GM23338 (cell line): ENCODE results near the gene HOXA11. TPM values are rescaled to one million over a fixed set of nuclear protein-coding genes. Genes with fewer than 3 reads are reported as not detected.

Experiments used
- ATAC-seq: fragments of 200-7000 bp; cut with Tn5 transposase; 3 replicates; pipeline ENCODE4 v1.9.1; 2020
- DNase-seq: peaks from one replicate; pipeline ENCODE4 v3.0.0-alpha.2; 2015; ENCODE audit warnings: low spot score
- H2AFZ ChIP-seq: fragments of 200-600 bp; sonication (generic); 2 replicates; pipeline ENCODE4 v1.8.0; 2016; ENCODE audit warnings: antibody characterized with exemption, mild to moderate bottlenecking, moderate library complexity
- H3F3A ChIP-seq: fragments of 200-600 bp; sonication (generic); replicated peaks from 2 replicates; pipeline ENCODE4 v1.8.0; 2017; ENCODE audit warnings: antibody characterized with exemption, mixed run types, low read depth
- H3K27ac ChIP-seq: fragments of 200-600 bp; sonication (generic); 2 replicates; pipeline ENCODE4 v1.6.1; 2016; ENCODE audit warnings: low read depth
- H3K27me3 ChIP-seq: fragments of 200-600 bp; sonication (generic); 2 replicates; pipeline ENCODE4 v1.8.0; 2016; ENCODE audit warnings: mild to moderate bottlenecking, mixed run types, moderate library complexity; ENCODE audit not compliant: insufficient read depth
- H3K36me3 ChIP-seq: fragments of 200-600 bp; sonication (generic); 2 replicates; pipeline ENCODE4 v1.8.0; 2016; ENCODE audit warnings: mild to moderate bottlenecking; ENCODE audit not compliant: insufficient read depth
- H3K4me1 ChIP-seq: fragments of 200-600 bp; sonication (generic); 2 replicates; pipeline ENCODE4 v1.8.0; 2016; ENCODE audit warnings: mild to moderate bottlenecking, moderate library complexity; ENCODE audit not compliant: insufficient read depth
- H3K4me2 ChIP-seq: fragments of 200-600 bp; sonication (generic); 2 replicates; pipeline ENCODE4 v1.7.1; 2017; ENCODE audit warnings: mixed run types
- H3K4me3 ChIP-seq: fragments of 200-600 bp; sonication (generic); 2 replicates; pipeline ENCODE4 v1.6.1; 2016; ENCODE audit warnings: mixed run types
- H3K79me2 ChIP-seq: fragments of 200-600 bp; sonication (generic); replicated peaks from 2 replicates; pipeline ENCODE4 v1.8.0; 2017; ENCODE audit warnings: mild to moderate bottlenecking; ENCODE audit not compliant: insufficient read depth
- H3K9me2 ChIP-seq: fragments of 200-600 bp; sonication (generic); 2 replicates; pipeline ENCODE4 v1.8.0; 2017; ENCODE audit not compliant: insufficient read depth
- H4K20me1 ChIP-seq: fragments of 200-600 bp; sonication (generic); replicated peaks from 2 replicates; pipeline ENCODE4 v1.8.0; 2017; ENCODE audit warnings: mild to moderate bottlenecking; ENCODE audit not compliant: insufficient read depth
- H3K27ac Mint-ChIP-seq: 2 replicates; pipeline ENCODE4 v1.8.0; 2020; ENCODE audit warnings: inconsistent platforms, mild to moderate bottlenecking, moderate library complexity, mixed read lengths
- H3K27me3 Mint-ChIP-seq: 3 replicates; pipeline ENCODE4 v1.8.0; 2022; ENCODE audit warnings: low read depth, mild to moderate bottlenecking, moderate library complexity, mixed read lengths, inconsistent platforms; ENCODE audit not compliant: insufficient read depth, poor library complexity
- H3K36me3 Mint-ChIP-seq: 3 replicates; pipeline ENCODE4 v1.8.0; 2021; ENCODE audit warnings: low read depth, mild to moderate bottlenecking, inconsistent platforms, moderate library complexity, mixed read lengths
- H3K4me1 Mint-ChIP-seq: 3 replicates; pipeline ENCODE4 v1.8.0; 2020; ENCODE audit warnings: mild to moderate bottlenecking, inconsistent platforms, mixed read lengths
- H3K4me3 Mint-ChIP-seq: 3 replicates; pipeline ENCODE4 v1.8.0; 2021; ENCODE audit warnings: moderate library complexity, mild to moderate bottlenecking, inconsistent platforms, mixed read lengths
- H3K9me3 Mint-ChIP-seq: 3 replicates; pipeline ENCODE4 v1.8.0; 2020; ENCODE audit warnings: moderate library complexity, mild to moderate bottlenecking, inconsistent platforms, mixed read lengths
- CREB1 ChIP-seq: fragments of 250-450 bp; sonication (Bioruptor Pico); IDR thresholded peaks from 2 replicates; pipeline ENCODE4 v1.5.0; 2020; ENCODE audit warnings: low read depth, mild to moderate bottlenecking, moderate library complexity
- EZH2 ChIP-seq: fragments of 200-600 bp; sonication (generic); IDR thresholded peaks from one replicate; pipeline ENCODE4 v1.8.0; 2017; ENCODE audit warnings: antibody characterized with exemption, mild to moderate bottlenecking, low read depth; ENCODE audit not compliant: unreplicated experiment
- EZH2phosphoT487 ChIP-seq: fragments of 200-600 bp; sonication (generic); IDR thresholded peaks from one replicate; pipeline ENCODE4 v1.8.1; 2018; ENCODE audit warnings: antibody characterized with exemption; ENCODE audit not compliant: unreplicated experiment
- ZNF331 ChIP-seq: fragments of 250-450 bp; sonication (Bioruptor Pico); IDR thresholded peaks from 2 replicates; pipeline ENCODE4 v1.5.0; 2020; ENCODE audit warnings: low read depth, mild to moderate bottlenecking, moderate library complexity
- polyA plus RNA-seq: library from polyadenylated mRNA; unstranded; fragments of >200 nt; fragmentation: Nextera tagmentation; extraction: Ambion mirVana; gene quantifications from 2 replicates; pipeline ENCODE4 v1.2.1, GENCODE V29; 2016
- total RNA-seq: library from RNA; depleted of rRNA; stranded (reverse); fragments of >200 nt; shearing (Covaris generic); gene quantifications from 2 replicates; pipeline ENCODE4 v1.2.3, GENCODE V29; 2014
- TF ChIP-seq, protein P1 (sequence below): IDR thresholded peaks from 2 replicates; pipeline ENCODE4 v1.6.1; 2016; ENCODE audit warnings: antibody characterized with exemption

Gene HOXA11
- total and polyA plus RNA-seq, 2 experiments from 2014 or later = not detected

DNA sequence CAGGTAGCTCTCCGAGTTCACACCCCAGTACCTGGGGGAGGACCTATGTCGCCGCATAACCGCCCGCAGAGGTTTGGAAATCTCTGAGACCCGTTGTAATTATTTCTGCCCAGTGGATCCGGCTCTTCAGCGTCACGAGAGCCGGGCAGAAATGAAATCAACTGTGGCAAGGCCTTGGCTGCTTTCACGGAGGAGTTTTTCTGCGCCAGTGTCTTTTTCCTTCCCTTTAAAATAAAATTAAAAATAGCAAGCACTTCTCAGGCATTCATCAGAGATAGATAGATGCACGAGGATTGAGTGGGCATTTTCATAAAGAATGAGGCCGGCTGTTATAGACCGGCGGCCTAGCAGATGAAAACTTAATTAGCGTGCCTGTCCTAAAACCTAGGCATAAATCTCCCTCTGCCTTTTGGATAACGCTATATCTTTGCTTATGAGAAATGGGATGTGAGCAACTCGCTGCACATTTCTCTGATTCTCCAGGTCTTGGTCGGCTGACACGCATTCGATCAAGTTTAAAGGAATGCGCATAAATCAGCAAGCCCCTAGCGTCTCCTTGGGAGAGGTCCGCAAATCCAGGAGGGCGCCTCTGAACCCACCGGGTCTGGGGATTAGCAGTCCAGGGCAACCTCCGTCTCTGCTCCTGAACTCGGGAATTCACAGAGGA lies 8.4 kb upstream of the HOXA11 start:
- H3K36me3 ChIP-seq = no peaks in the 10 kb centered on the region
- no peaks in the 10 kb centered on the region for H3K79me2 ChIP-seq
- ATAC-seq = no peak
- peaks cover 100% of the 10 kb centered on the region for H3K27me3 ChIP-seq
- H3K4me3 ChIP-seq = no peak overlapping the region
- peaks cover 95% of the 10 kb centered on the region for H3K27me3 Mint-ChIP-seq
- no peak overlapping the region for H3K4me3 Mint-ChIP-seq
- H3K4me2 ChIP-seq = no peak overlapping the region; the same call in 1 of the 2 replicates
- TF ChIP-seq EZH2 = peak; percentile 88
- peak; percentile 94 for TF ChIP-seq EZH2phosphoT487
- no peak for TF ChIP-seq ZNF331 (CRISPR knock-in tag)
- no peaks in the 10 kb centered on the region; the same call in 2 of the 3 replicates for H3K9me3 Mint-ChIP-seq
- peak; percentile 65 for DNase-seq
- H3K4me1 Mint-ChIP-seq = peaks cover 15% of the 10 kb centered on the region
- H4K20me1 ChIP-seq = peaks cover 33% of the 10 kb centered on the region
- H3K27ac Mint-ChIP-seq = no peak overlapping the region
- no peak overlapping the region for H3K27ac ChIP-seq
- no peaks in the 10 kb centered on the region for H3K9me2 ChIP-seq
- H3K36me3 Mint-ChIP-seq = no peaks in the 10 kb centered on the region
- no peak overlapping the region for H2AFZ ChIP-seq
- peaks cover 37% of the 10 kb centered on the region for H3F3A ChIP-seq
- peaks cover 31% of the 10 kb centered on the region for H3K4me1 ChIP-seq

DNA sequence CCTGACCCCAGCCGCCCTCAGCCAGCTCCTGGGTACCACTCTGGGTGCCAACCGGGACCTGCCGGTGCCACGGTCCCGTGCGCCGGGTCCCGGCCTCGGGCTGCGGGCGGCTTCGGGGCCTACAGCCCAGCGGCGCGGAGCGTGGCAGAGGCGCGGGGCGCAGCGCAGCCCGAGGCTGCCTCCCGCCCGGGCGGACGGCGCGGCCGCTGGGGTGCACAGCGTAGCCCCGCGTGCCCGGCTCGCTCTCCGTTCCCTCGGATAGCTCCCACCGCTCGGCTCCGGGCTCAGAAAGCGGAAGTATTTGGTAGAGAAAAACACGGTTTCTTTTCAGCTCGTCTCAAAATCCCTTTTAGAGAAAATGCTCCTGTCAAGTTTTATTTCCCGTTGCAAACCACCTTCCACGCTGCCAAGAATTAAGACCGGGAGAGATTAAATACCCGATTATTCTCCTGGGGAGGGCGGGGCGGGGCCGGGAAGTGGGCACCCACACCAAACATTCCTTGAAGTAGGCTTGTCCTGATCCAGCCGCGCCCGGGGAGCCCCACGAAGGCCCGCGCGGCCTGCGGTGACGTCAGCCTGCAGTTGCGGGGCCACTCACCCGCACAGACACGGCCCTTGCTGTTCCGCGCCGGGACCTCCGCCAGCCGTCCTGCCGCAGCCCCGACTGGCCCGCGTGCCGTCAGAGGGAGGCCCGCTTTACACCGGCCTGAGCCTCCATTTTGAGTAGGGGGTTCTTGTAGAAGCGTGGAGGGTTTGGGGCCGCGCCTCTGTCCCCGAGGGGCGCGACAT lies 7.7 kb upstream of the HOXA11 start:
- H3K27ac ChIP-seq = no peak overlapping the region
- no peaks in the 10 kb centered on the region for H3K36me3 Mint-ChIP-seq
- H3K4me1 ChIP-seq = peaks cover 38% of the 10 kb centered on the region
- DNase-seq = no peak
- H3K4me2 ChIP-seq = peak overlapping the region; percentile 48; the same call in 1 of the 2 replicates
- no peaks in the 10 kb centered on the region for H3K79me2 ChIP-seq
- H3K4me1 Mint-ChIP-seq = peaks cover 22% of the 10 kb centered on the region
- peak; percentile 23 for ATAC-seq
- peaks cover 36% of the 10 kb centered on the region for H3F3A ChIP-seq
- peaks cover 95% of the 10 kb centered on the region for H3K27me3 Mint-ChIP-seq
- no peaks in the 10 kb centered on the region for H3K36me3 ChIP-seq
- H3K9me3 Mint-ChIP-seq = no peaks in the 10 kb centered on the region; the same call in 2 of the 3 replicates
- H4K20me1 ChIP-seq = peaks cover 31% of the 10 kb centered on the region
- no peak overlapping the region for H2AFZ ChIP-seq
- no peak overlapping the region; the same call in 2 of the 3 replicates for H3K4me3 Mint-ChIP-seq
- H3K27ac Mint-ChIP-seq = no peak overlapping the region
- peak overlapping the region; percentile 40 for H3K4me3 ChIP-seq
- TF ChIP-seq EZH2 (peak; percentile 78), CREB1 (CRISPR knock-in tag) (0 out of 2 replicates have a peak, but pooled peaks have one; percentile 1)
- TF ChIP-seq, protein P1, sequence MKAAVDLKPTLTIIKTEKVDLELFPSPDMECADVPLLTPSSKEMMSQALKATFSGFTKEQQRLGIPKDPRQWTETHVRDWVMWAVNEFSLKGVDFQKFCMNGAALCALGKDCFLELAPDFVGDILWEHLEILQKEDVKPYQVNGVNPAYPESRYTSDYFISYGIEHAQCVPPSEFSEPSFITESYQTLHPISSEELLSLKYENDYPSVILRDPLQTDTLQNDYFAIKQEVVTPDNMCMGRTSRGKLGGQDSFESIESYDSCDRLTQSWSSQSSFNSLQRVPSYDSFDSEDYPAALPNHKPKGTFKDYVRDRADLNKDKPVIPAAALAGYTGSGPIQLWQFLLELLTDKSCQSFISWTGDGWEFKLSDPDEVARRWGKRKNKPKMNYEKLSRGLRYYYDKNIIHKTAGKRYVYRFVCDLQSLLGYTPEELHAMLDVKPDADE = no peak
- no peaks in the 10 kb centered on the region for H3K9me2 ChIP-seq
- peaks cover 100% of the 10 kb centered on the region for H3K27me3 ChIP-seq
